Activated CD4-positive, alpha-beta T cell treated with anti-CD3 and anti-CD28 coated beads, Interleukin-2, Interleukin-4, amounts not matched to agents 100 ng/mL and 50 ng/mL, durations not matched to agents 16 hours and 8 hours (primary cell): Measurements from ENCODE around the gene TRIM37.

ENCODE experiments used
- DNase-seq: peaks from one replicate; pipeline ENCODE4 v3.0.0-alpha.2; 2020; ENCODE audit warnings: low spot score

TRIM37 gene

DNA sequence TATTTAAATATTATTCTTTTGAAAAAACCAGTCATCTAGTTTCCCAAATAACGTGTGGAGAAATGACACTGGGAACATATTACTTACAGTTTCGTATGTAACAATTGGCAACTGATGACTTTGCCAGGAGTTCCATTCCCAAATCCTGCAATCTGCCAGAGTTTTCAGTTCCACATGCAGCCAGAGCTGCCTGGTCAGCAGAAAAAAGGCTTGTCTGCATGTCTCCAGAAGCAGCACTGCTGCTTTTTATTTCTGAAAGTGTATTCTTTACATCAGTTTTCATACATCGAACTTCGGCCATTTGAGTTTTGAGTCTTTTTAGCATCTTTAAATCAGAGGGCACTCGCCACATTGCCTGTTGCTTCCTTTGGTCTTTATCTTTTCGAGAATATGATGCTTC is 78.4 kb downstream of the TRIM37 start:
- DNase-seq, result no peak

DNA sequence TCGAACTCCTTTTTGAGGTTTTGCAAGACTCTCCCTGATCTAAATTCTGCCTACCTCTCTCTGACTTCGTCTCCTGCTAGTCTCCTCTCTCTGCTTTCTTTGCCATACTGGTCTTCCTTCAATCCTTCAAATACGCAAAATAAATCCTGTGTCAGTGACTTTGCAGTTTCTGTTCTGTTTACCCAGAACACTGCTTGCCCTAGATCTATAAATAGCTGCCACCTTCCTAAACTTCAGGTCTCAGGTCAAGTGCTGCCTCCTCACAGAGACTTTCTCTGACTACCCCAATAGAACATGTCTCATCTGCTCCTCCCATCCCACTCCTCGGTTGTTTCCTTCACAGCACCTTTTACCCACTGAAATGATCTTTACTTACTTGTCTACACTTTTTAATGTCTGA is 78.9 kb downstream of the TRIM37 start:
- DNase-seq, result no peak

DNA sequence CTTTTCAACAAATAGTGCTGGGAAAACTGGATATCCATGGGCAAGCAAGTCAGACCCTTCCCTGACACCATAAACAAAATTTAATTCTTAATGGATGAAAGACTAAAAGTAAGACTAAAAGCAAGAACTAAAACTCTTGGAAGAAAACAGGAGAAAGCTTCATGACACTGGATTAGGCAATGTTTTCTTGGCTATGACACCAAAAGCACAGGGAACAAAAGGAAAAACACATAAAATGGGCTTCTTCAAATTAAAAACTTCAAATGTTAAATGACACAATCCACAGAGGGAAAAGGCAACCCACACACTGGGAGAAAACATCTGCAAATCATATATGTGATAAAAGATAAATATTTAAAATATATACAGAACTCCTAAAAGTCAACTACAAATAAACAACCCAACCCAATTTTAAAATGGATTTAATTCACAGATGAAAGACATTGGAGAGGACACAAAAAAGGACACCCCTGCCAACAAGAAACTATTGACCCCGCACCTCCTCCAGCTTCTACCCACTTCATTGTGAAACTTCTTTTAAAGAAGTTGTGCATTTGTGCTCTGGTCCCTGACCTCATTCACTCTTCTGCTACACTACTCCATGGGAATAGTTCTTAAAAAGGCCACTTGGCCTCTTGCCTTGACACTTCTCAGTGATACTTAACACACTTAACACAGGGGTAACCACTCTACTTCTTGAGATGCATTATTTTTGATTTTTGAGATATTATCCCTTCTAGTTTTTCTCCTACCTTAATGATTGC is 80.3 kb downstream of the TRIM37 start:
- no peak for DNase-seq

DNA sequence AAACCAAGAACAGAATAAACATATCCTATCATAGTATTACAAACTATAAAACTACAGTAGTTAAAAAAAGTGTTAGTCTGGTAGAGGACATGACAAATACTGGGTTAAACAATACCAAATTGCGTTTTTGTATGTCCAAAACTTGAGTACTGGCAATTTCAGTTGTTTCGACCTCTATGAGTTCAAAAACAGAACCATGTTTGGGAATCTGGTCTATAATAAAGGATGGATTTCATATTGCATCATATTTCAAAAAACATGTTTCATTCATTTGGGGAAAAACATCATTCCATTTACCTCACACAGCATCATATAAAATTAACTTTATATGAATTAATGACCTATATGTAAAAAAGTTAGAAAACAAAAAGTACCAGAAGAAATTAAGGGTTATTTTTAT is 81.8 kb downstream of the TRIM37 start:
- DNase-seq, result no peak

DNA sequence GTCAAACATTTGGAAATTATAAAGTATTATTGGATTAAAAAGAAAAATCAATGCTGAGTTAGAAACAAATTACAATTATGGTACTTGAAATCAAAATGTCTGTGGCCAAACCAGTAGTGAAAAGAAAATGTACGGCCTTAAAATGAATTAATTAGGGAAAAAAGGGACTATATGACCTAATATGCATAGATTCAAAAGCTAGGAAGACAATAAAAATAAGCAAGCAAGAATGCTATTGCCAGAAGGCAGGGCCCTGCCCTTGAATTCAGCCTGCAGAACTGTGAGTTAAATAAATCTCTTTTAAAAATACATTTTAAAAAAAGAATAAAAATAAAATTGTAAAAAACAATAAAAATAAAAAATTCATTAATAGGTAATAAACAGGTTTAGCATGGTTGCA is 88.7 kb downstream of the TRIM37 start:
- no peak for DNase-seq

DNA sequence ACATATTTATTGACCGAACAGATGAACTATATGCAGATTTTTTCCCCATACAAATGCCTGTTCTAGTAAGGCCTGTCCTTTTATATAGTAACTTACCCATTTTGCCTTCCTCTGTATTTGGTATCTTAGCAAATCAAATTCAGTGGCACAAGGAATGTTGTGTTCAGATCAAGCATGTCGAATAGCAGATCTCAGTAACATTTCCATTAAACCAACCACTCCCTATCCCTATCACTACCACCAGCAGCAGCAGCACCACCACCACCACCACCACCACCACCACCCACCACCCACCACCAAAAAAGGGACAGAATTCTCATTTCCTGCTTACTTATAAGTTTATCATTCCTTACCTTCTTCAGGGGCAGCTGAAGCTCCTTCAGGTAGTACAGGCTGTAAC is 94.7 kb downstream of the TRIM37 start:
- DNase-seq, result no peak

DNA sequence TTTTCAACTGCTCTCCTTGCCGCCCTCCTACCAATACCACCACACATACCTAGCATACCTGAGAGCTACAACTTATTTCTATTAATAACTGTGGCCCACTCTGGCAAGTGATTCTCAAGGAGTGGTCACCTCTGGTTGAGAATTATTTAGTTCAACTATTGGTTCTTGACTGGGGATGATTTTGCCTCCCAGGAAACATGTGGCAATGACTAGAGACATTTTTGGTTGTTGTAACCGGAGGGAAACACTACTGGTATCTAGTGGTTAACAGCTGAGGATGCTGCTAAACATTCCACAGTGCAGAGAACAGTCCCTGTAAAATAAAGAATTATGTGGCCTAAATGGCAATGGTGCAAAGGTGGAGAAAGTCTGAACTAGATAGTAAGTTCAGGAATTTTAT is 96.7 kb downstream of the TRIM37 start:
- no peak for DNase-seq

DNA sequence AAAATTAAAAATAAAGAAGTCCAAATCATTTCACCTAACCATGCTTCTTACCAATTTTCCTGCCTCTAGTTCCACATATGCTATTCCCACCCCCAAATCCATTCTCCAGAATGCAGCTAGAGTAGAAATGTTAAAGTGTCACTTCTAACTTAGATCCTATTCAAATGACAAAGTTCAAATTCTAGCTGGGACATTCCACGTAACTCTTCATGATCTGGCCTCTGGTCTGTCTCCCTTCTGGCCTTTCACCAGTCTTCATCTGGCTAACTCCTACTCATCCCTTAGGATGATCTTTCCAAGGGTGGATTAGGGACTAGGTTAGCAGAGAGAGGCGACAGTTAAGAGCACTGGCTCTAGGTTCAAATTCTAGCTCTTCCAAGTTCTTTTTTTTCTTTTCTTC is 97.9 kb downstream of the TRIM37 start:
- DNase-seq, result no peak

DNA sequence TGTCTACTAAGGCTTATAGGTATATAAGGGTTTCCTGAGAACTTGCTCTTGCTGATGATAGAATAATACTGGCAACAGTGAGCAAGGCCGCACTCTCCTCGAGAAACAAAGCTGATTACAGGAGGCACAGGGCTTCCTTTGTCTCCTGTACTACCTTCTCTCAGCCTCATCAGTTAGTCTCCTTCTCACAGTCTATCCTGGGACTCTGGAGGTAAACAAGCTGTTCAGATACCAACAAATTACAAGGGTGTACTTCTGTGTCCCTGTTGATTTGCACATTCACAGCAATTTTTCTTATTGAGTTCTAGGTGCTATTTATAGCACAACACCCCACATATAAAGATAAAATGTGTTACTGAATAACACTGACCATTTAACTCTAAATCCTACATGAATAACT is 98.7 kb downstream of the TRIM37 start:
- no peak for DNase-seq

DNA sequence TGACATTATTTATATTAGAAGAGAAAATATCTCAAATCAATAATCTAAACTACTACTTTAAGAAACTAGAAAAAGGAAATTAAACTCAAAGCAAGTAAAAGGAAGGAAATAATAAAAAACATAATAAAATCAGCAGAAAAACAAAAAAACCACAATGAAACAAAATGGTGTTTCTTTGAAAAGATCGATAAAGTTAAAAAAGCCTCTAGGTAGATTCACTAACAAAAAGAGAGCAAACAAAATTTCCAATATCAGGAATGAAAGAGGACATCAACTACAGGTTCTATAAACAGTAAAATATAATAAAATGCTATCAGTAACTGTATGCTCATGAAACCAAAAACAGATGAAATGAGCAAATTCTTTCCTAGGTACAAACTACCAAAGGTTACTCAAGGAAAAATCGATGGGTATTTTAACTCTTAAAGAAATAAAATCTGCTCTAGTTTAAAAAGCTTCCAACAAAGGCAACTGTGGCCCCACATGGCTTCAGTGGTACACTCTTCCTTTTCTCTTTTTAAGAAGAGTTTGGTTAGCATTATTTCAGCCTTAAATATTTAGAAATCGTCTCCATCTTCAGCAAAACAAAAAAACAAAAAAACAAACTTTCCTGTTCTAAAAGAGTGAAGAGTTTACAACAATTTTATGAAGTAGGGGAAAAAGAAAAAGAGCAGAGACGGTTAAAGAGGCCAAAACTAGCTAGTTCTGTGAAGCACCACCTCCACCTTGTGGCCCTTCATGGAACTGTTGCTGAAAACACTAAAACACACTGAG is 102.2 kb downstream of the TRIM37 start:
- DNase-seq, result peak; percentile 74

DNA sequence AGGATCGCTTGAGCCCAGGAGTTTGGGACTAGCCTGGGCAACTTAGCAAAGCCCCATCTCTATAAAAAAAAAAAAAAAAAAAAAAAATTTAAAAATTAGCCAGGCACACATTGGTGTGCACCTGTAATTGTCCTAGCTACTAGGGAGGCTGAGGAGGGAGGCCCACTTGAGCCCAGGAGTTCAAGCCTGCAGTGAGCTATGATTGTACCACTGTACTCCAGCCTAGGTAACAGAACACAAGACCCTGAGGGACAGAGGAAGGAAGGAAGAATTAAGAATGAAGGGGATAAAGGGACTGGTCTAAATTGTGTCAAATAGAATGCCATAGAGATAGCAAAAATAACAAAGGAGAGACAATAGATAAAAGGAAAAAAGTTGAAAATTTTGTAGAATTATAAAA is 102.8 kb downstream of the TRIM37 start:
- DNase-seq, result no peak

DNA sequence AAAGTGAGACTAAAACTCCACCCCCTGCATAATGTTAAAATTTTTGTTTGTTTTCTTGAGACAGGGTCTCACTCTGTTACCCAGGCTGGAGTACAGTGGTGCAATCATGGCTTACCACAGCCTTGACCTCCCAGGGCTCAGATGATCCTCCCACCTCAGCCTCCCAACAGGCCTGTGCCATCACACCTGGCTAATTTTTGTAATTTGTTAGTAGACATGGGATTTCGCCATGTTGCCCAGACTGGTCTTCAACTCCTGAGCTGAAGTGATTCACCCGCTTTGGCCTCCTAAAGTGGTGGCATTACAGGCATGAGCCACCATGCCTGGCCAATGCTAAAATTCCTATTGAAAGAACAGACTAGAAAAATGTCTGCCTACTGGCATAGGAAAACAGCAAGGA is 103.8 kb downstream of the TRIM37 start:
- DNase-seq, result no peak

DNA sequence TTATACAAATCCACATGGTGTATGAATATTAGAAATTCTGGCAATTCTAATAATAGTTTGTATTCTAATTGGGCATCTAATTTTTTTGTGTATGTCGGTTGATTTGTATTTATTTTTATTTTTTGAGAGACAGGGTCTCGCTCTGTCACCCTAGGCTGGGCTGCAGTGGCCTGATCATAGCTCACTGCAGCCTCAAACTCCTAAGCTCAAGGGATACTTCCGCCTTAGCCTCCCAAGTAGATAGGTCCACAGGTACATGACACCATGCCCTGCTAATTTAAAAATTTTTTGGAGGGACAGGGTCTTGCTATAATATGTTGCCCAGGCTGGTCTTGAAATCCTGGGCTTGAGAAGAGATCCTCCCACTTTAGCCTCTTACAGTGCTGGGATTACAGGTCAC is 104.6 kb downstream of the TRIM37 start:
- DNase-seq, result no peak

DNA sequence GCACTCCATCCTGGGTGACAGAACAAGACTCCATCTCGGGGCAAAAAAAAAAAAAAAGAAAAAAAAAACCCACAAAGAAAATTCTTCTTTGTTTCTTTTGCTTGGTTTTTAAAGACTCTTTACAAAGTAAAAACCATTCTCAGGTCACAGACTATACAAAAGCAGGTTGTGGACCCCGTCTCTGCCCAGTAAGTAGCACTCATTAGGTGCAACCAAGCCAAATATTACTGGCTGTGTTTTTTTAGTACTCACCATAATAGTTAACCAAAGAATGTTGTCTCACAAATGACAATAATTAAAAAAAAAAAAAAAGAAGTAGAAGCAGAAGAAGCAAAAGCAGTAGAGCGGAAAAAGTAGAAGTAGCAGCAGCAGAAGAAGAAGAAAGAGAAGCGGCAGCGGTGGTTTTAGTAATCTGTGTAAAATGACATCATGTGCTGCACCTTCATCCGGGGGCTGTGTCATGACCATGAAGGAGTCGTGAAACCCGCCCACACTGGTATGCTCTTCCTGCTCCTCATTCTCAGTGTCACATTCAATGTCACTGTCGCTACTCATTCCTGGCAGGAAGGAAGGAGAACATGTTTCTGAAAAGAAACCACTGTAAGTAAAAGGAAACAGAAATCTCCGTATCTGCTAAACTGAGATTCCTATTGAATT is 105.4 kb downstream of the TRIM37 start:
- peak; percentile 92 for DNase-seq

DNA sequence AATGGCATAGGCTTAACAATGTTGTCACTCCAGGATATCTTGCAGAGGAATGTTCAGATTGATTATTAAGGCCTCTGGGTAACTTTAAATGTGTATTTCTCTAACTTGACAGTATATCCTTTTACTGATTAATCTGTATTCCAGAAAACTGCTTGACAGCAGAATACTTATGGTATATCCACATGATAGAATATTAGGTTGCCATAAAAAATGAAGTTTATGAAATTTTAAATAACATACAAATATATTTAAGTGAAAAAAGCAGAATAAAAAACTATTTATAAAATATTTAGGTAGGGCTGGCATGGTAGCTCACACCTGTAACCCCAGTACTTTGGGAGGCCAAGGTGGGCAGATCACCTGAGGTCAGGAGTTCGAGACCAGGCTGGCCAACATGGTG is 106.7 kb downstream of the TRIM37 start:
- DNase-seq, result no peak

DNA sequence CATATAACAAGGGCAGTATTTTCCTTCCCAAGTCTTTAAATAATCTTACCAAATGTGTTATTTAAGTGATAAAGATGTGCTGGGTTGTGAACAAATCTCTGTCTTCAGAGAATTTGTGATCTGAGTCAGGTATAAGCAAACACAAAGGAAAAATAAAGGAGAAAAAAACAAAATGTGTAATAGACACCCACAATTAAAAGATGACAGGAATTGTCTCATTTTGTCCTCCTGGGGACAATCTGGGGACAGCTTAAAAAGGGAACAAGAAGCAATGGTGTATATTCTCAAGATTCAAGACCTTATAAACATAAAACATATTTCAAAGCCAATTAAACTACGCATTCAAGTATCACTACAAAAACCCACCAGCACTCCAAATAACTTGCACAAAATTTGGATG is 107.2 kb downstream of the TRIM37 start:
- DNase-seq, result no peak

DNA sequence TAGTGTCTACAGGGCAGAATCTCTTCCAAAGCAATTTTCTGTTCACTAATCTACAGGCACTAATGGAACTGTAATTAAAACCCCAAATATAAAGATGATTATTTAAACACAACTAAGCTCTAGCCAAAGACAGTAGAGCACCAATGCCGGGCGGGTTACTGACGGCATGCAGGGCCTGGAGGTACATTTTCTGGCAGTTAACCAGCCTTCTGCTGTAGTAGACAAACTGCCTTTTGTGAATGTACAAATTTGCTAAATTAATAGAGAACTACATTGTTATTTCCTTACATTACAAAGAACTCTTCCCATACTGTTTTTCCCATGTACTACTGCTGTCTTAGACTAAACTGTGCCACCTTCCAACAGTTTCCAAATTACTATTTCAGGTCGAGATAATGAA is 107.8 kb downstream of the TRIM37 start:
- no peak for DNase-seq

DNA sequence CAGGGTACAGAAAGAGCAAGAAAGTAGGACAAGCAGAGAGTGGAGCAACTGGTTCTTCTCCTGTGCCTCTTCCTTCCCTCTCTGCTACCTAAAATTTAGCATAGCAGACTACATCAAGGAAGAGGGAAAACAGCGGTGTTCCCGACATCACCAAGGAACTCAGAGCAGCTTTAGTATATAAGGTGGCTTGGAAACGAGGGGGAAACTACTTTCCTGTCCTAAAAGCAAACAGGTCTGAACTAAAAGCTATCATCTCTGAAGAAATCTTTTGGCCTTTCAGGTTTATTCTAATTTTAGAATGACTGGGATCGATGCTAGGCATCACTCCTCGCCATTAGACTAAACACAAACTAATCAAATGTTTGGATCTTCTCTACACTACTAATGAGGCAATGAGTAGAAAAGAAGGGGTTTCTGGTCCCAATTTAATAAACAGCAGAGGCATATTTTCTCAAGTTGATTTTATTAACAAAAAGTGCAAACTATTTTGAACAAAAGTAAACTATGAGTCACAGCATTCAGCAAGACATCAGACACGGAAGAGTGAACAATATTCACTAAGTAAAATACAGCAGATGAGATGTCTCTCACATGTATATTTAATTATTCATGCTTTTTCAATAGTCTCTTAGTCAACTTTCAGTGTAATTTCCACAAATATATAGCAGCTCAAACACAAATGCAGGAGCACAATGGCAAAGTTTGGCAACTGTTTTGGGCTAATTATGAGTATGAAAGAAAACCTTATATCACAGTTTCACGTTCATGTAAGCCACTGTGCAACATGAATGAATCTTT is 108.7 kb downstream of the TRIM37 start:
- no peak for DNase-seq

DNA sequence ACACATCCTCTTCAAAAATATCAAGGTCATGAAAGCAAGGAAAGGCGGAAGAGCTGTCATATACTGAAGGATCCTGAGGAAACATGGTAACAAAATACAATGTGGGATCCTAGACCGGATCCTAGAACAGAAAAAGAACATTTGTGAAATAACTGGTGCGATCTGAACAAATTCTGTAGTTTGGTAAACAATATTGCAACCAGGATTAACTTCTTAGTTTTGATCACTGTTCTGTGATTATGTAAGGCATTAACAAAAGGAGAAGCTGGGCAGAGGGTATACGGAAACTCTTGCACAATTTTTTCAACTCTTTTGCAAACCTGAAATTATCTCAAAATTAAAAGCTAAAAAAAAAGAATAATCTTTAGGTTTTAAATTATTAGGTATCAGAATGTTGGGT is 109.7 kb downstream of the TRIM37 start:
- DNase-seq, result no peak

DNA sequence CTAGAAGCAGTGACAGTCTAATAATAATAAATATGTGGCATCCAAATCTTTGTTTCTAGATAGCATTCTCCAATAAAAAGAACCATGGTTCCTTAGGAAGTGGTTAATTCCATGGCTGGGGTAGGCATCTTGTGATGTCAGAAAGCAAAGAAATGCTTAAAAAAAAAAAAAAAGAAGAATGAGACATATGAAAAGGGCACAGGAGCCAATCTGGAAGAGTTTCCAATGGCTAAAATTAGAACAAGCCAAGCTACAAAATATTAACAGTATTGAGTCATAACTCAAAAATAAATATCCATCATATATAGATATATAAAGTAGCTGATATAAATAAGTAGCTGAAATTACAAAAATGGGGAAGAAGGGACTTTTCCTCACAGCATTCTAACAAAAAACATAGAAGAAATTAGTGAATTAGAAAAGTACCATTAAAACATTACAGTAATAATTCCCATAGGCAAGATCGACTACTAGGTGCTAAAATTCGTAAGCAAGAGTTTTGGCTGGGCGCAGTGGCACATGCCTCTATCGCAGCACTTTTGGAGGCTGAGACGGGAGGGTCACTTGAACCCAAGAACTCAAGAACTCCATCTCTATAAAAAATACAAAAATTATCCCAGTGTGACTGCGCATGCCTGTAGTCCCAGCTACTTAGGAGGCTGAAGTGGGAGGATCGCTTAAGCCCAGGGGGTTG is 111.3 kb downstream of the TRIM37 start:
- no peak for DNase-seq

DNA sequence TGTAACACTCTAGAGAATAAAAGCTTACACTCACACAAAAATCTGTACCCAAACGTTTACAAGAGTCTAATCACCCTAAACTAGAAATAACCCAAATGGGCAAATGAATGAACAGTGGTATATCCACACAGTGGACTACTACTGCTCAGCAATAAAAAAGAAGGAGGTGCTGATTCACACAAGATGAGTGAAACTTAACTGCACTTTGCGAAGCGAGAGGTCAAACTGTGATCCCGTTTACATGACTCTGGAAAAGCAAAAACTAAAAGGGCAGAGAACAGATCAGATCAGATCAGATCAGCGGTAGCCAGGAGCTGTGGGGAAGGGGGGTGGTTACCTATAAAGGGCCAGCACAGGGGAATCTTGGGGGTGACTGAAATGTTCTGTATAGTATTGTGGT is 113.4 kb downstream of the TRIM37 start:
- no peak for DNase-seq
